Upper lobe of left lung (tissue), 6 donors: ENCODE measurements around the gene SPNS1. TPM values are rescaled to one million over a fixed set of nuclear protein-coding genes. Genes with fewer than 3 reads are reported as not detected.

Experiments used
- ATAC-seq, 2 donors: fragments of 200-7000 bp; cut with Tn5 transposase; one replicate each; pipeline ENCODE4 v1.9.1; 2022; ENCODE audit warnings: mild to moderate bottlenecking in 2 of 2, moderate library complexity in 2 of 2; ENCODE audit not compliant: low FRiP score in 2 of 2
- DNase-seq, 2 donors: peaks; one replicate each; pipeline ENCODE4 v3.0.0-alpha.2; 2019 to 2020
- H3K27ac ChIP-seq, 4 donors: fragments of 200-600 bp; sonication (generic); one replicate each; pipeline ENCODE4 v1.5.1; 2016 to 2019
- H3K27me3 ChIP-seq, 4 donors: fragments of 200-600 bp; sonication (generic); one replicate each; pipeline ENCODE4 v1.5.1; 2017 to 2019
- H3K36me3 ChIP-seq, 4 donors: fragments of 200-600 bp; sonication (generic); one replicate each; pipeline ENCODE4 v1.5.1; 2016 to 2019
- H3K4me1 ChIP-seq, 4 donors: fragments of 200-600 bp; sonication (generic); one replicate each; pipeline ENCODE4 v1.5.1; 2018 to 2019
- H3K4me3 ChIP-seq, 4 donors: fragments of 200-600 bp; sonication (generic); one replicate each; pipeline ENCODE4 v1.5.1; 2017 to 2019; ENCODE audit warnings: mild to moderate bottlenecking in 2 of 4, moderate library complexity in 1 of 4
- H3K9me3 ChIP-seq, 4 donors: fragments of 200-600 bp; sonication (generic); one replicate each; pipeline ENCODE4 v1.5.1; 2018 to 2019
- EP300 ChIP-seq, 4 donors: sonication (generic); formaldehyde crosslinking; IDR thresholded peaks; one replicate each; pipeline ENCODE4 v1.5.1; 2017; ENCODE audit warnings: antibody characterized with exemption in 4 of 4, control low read depth in 2 of 4
- POLR2A ChIP-seq, 4 donors: fragments of 450-650 bp; IDR thresholded peaks; one replicate each; pipeline ENCODE4 v1.5.1; 2016 to 2017; ENCODE audit warnings: antibody characterized with exemption in 4 of 4, mild to moderate bottlenecking in 2 of 4
- POLR2AphosphoS5 ChIP-seq, 2 donors: sonication (generic); formaldehyde crosslinking; IDR thresholded peaks; one replicate each; pipeline ENCODE4 v1.5.1; 2017; ENCODE audit warnings: antibody characterized with exemption in 2 of 2
- WGBS, 2 donors: methylation state at CpG; one replicate each; pipeline ENCODE4 v1.1.5; 2017 to 2018; 5-methylcytosine and 5-hydroxymethylcytosine counted together
- total RNA-seq, 6 donors: library from RNA; depleted of rRNA in 4 of 6; stranded (reverse); fragments of >200 nt in 4 of 6; gene quantifications; one replicate each; pipeline versions ENCODE4 v1.1.0 to v1.2.1, GENCODE V29; 2016 to 2021
- TF ChIP-seq, protein P1 (sequence below), 6 experiments: fragments of 450-650 bp in 4 of 6; fragments of 200-600 bp in 2 of 6; sonication (generic) in 2 of 6; IDR thresholded peaks; one replicate each; pipeline ENCODE4 v1.5.1; 2016 to 2019; ENCODE audit warnings: antibody characterized with exemption in 6 of 6
- donor health status: DM: no; HTN: no; CAD: no; lungs with moderate emphysema.
- donor health status: DM: no; HTN: yes; CAD: no; lungs with severe emphysema.

SPNS1 gene
- total RNA-seq, 6 donors from 2014 or later: 23.4 to 84.7 (median 68.7) TPM

DNA sequence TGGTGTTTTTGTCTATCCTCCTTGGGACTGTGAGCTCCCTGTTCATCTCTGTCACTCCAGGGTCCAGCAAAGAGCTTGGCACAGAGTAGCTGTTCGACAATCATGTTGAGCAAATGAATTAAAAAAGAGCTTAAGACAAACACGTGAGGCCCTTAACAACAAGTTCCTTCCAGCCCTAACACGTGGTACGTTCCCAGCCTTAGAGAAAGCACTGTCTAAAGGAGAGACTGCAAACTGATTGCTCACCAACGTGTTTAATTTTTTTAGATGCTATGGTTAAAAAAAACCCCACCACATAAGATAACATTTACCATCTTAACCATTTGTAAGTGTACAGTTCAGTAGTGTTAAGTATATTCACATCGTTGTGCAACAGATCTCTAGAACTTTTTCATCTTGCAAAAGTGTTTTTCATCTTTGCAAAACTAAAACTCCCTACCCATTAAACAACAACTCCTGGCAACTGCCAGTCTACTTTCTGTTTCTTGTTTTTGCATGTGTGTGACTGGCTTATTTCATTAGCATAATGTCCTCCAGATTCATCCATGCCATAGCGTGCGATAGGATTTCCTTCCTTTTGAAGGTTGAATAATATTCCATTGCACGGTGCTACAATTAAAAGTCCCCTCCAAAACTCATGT is 38.5 kb downstream of the SPNS1 start:
- Histone ChIP-seq H3K4me3 (no peak overlapping the region), H3K36me3 (no peaks in the 10 kb centered on the region), H3K27me3 (no peaks in the 10 kb centered on the region), H3K4me1 (peaks cover 0 to 12% (median 1%) of the 10 kb centered on the region in 4 donors), H3K9me3 (no peaks in the 10 kb centered on the region), H3K27ac (peak overlapping the region in 1 of 4 donors; percentile 57)
- no peak for TF ChIP-seq EP300 (IDR thresholded peaks at IDR 0.05)
- TF ChIP-seq POLR2AphosphoS5 (IDR thresholded peaks at IDR 0.05): no peak
- TF ChIP-seq, protein P1, sequence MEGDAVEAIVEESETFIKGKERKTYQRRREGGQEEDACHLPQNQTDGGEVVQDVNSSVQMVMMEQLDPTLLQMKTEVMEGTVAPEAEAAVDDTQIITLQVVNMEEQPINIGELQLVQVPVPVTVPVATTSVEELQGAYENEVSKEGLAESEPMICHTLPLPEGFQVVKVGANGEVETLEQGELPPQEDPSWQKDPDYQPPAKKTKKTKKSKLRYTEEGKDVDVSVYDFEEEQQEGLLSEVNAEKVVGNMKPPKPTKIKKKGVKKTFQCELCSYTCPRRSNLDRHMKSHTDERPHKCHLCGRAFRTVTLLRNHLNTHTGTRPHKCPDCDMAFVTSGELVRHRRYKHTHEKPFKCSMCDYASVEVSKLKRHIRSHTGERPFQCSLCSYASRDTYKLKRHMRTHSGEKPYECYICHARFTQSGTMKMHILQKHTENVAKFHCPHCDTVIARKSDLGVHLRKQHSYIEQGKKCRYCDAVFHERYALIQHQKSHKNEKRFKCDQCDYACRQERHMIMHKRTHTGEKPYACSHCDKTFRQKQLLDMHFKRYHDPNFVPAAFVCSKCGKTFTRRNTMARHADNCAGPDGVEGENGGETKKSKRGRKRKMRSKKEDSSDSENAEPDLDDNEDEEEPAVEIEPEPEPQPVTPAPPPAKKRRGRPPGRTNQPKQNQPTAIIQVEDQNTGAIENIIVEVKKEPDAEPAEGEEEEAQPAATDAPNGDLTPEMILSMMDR (IDR thresholded peaks at IDR 0.05): no peak
- no peak for TF ChIP-seq POLR2A (IDR thresholded peaks at IDR 0.05)
- 38 to 54% methylated on average over 9 of the region's 9 CpGs for WGBS, 2 donors
- no peak for DNase-seq
- ATAC-seq: no peak

- 82 to 90% methylated on average over 3 of the region's 3 CpGs for WGBS, 2 donors
- no peak overlapping the region for H3K4me3 ChIP-seq
- ATAC-seq (no peak), DNase-seq (no peak)
- no peak for TF ChIP-seq EP300 (IDR thresholded peaks at IDR 0.05)
- TF ChIP-seq, protein P1 (IDR thresholded peaks at IDR 0.05): no peak
- TF ChIP-seq POLR2A (IDR thresholded peaks at IDR 0.05): no peak
- no peak for TF ChIP-seq POLR2AphosphoS5 (IDR thresholded peaks at IDR 0.05)
- no peaks in the 10 kb centered on the region for H3K36me3 ChIP-seq
- H3K27ac ChIP-seq: peak overlapping the region in 1 of 4 donors; percentile 18
- H3K27me3 ChIP-seq: no peaks in the 10 kb centered on the region
- peaks cover 0 to 12% (median 1%) of the 10 kb centered on the region in 4 donors for H3K4me1 ChIP-seq
- no peaks in the 10 kb centered on the region for H3K9me3 ChIP-seq
Measured at GRCh38 chr16:29014561-29015069, 40.0 kb downstream of the SPNS1 start.

DNA sequence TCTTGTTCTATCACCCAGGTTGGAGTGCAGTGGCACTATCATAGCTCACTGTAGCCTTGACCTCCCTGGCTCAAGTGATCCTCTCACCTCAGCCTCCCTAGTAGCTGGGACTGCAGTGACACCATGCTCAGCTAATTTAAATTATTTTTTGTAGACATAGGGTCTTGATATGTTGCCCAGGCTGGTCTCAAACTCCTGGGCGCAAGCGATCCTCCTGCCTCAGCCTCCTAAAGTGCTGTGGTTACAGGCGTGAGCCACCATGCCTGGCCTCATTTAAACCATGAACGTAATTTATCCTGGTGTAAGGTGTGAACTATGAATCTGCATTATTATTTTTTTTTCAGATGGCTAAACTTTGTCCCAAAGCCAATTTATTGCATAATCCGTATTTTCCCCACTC is 47.6 kb downstream of the SPNS1 start:
- TF ChIP-seq EP300 (IDR thresholded peaks at IDR 0.05) (no peak), POLR2A (IDR thresholded peaks at IDR 0.05) (no peak), POLR2AphosphoS5 (IDR thresholded peaks at IDR 0.05) (no peak)
- TF ChIP-seq, protein P1 (IDR thresholded peaks at IDR 0.05): no peak
- no peaks in the 10 kb centered on the region for H3K9me3 ChIP-seq
- H3K27ac ChIP-seq: no peak overlapping the region
- no peak for DNase-seq
- H3K36me3 ChIP-seq: no peaks in the 10 kb centered on the region
- 87 to 90% methylated on average over 5 of the region's 5 CpGs for WGBS, 2 donors
- no peaks in the 10 kb centered on the region for H3K4me1 ChIP-seq
- no peaks in the 10 kb centered on the region for H3K27me3 ChIP-seq
- no peak for ATAC-seq
- no peak overlapping the region for H3K4me3 ChIP-seq

- ATAC-seq (no peak), DNase-seq (peak in 1 of 2 donors; percentile 23)
- TF ChIP-seq POLR2AphosphoS5 (IDR thresholded peaks at IDR 0.05): no peak
Measured at GRCh38 chr16:29023279-29024277, 49.0 kb downstream of the SPNS1 start.

DNA sequence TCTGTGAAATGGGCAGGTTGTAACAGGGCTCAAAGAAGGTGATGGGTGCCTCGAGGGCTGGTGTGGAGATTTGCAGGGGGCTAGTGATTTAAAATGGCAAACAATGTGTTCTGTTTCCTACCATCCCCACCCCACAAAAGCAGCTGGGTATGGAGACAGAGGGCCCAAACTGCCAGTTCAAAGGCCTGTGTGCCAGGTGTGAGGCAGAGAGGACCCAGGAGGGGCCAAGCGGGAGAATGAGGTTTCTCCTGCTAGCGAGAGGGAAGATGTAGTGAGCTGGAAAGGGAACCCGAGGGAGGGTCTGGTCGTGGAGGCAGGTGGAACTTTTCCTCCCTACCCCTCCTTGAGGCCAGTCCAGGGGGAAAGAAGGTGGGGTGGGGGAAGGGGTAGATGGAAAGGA is 49.7 kb downstream of the SPNS1 start:
- Histone ChIP-seq H3K27me3 (no peaks in the 10 kb centered on the region), H3K4me1 (no peaks in the 10 kb centered on the region), H3K36me3 (no peaks in the 10 kb centered on the region), H3K4me3 (no peak overlapping the region), H3K9me3 (no peaks in the 10 kb centered on the region), H3K27ac (no peak overlapping the region)
- ATAC-seq (no peak), DNase-seq (no peak)
- 72 to 80% methylated on average over 4 to 5 of the region's 5 CpGs for WGBS, 2 donors
- TF ChIP-seq POLR2AphosphoS5 (IDR thresholded peaks at IDR 0.05) (no peak), EP300 (IDR thresholded peaks at IDR 0.05) (no peak), POLR2A (IDR thresholded peaks at IDR 0.05) (no peak)
- TF ChIP-seq, protein P1 (IDR thresholded peaks at IDR 0.05): no peak

More at GRCh38 chr16:29023279-29024277, 49.0 kb downstream of the SPNS1 start:
- Histone ChIP-seq H3K27me3 (no peaks in the 10 kb centered on the region), H3K4me3 (no peak overlapping the region), H3K36me3 (no peaks in the 10 kb centered on the region), H3K9me3 (no peaks in the 10 kb centered on the region), H3K4me1 (no peaks in the 10 kb centered on the region), H3K27ac (no peak overlapping the region)
- 64 to 71% methylated on average over 5 to 15 of the region's 15 CpGs for WGBS, 2 donors
